Activated CD4-positive, alpha-beta memory T cell treated with anti-CD3 and anti-CD28 coated beads, Interleukin-2, amount 10 ng/mL, durations not matched to agents 7 days and 5 days (primary cell): ENCODE data around the gene IRX1. TPM values are rescaled to one million over a fixed set of nuclear protein-coding genes. Genes with fewer than 3 reads are reported as not detected.

Experiments
- CTCF ChIA-PET: fragments of 350-600 bp; sonication (Branson Sonifier 250); formaldehyde crosslinking; loops from one replicate; lab custom pipeline; 2021; ENCODE audit warnings: antibody characterized with exemption, inconsistent platforms; lab: Charles Lee
- POLR2A ChIA-PET: fragments of 350-600 bp; sonication (Branson Sonifier 250); formaldehyde crosslinking; loops from one replicate; lab custom pipeline; 2021; ENCODE audit warnings: antibody characterized with exemption; lab: Charles Lee
- DNase-seq: peaks from one replicate; pipeline ENCODE4 v3.0.0-alpha.2; 2020
- H3K27ac Mint-ChIP-seq: one replicate; pipeline ENCODE4 v1.8.0; 2021; ENCODE audit warnings: mild to moderate bottlenecking, mixed read lengths
- H3K27me3 Mint-ChIP-seq: one replicate; pipeline ENCODE4 v1.8.0; 2021; ENCODE audit warnings: mixed read lengths
- H3K36me3 Mint-ChIP-seq: one replicate; pipeline ENCODE4 v1.8.0; 2021; ENCODE audit warnings: low read depth, mixed read lengths
- H3K4me1 Mint-ChIP-seq: one replicate; pipeline ENCODE4 v1.8.0; 2021; ENCODE audit warnings: mixed read lengths
- H3K4me3 Mint-ChIP-seq: one replicate; pipeline ENCODE4 v1.8.0; 2021; ENCODE audit warnings: mild to moderate bottlenecking, mixed read lengths
- H3K9me3 Mint-ChIP-seq: one replicate; pipeline ENCODE4 v1.8.0; 2021; ENCODE audit warnings: mixed read lengths
- total RNA-seq, 2 experiments: library from RNA; stranded (reverse); gene quantifications; one replicate each; pipeline ENCODE4 v1.2.3, GENCODE V29; 2021

Gene IRX1
- total RNA-seq, 2 experiments from 2014 or later = not detected

GRCh38 chr5:3606121-3606831, 10.6 kb downstream of the IRX1 start:
- no peaks in the 10 kb centered on the region for H3K9me3 Mint-ChIP-seq
- H3K27me3 Mint-ChIP-seq = peaks cover 31% of the 10 kb centered on the region

GRCh38 chr5:3607541-3608181, 12.0 kb downstream of the IRX1 start:
- no peaks in the 10 kb centered on the region for H3K9me3 Mint-ChIP-seq
- H3K4me3 Mint-ChIP-seq = no peak overlapping the region
- DNase-seq = no peak
- no peak overlapping the region for H3K27ac Mint-ChIP-seq
- POLR2A ChIA-PET = no interaction called here
- CTCF ChIA-PET = no interaction called here
- H3K27me3 Mint-ChIP-seq = peaks cover 21% of the 10 kb centered on the region
- H3K36me3 Mint-ChIP-seq = no peaks in the 10 kb centered on the region
- H3K4me1 Mint-ChIP-seq = no peaks in the 10 kb centered on the region

More at GRCh38 chr5:3606121-3606831, 10.6 kb downstream of the IRX1 start:
- Mint-ChIP-seq H3K36me3 (peaks cover 6% of the 10 kb centered on the region), H3K27ac (no peak overlapping the region), H3K4me1 (no peaks in the 10 kb centered on the region), H3K4me3 (no peak overlapping the region)
- no peak for DNase-seq
- ChIA-PET POLR2A (no interaction called here), CTCF (no interaction called here)

GRCh38 chr5:3609120-3609681, 13.6 kb downstream of the IRX1 start:
- H3K36me3 Mint-ChIP-seq = no peaks in the 10 kb centered on the region
- H3K9me3 Mint-ChIP-seq = no peaks in the 10 kb centered on the region
- CTCF ChIA-PET = no interaction called here
- H3K4me1 Mint-ChIP-seq = no peaks in the 10 kb centered on the region
- no peak overlapping the region for H3K4me3 Mint-ChIP-seq
- POLR2A ChIA-PET = no interaction called here
- peaks cover 11% of the 10 kb centered on the region for H3K27me3 Mint-ChIP-seq
- H3K27ac Mint-ChIP-seq = no peak overlapping the region
- DNase-seq = no peak

- Mint-ChIP-seq H3K9me3 (peaks cover 5% of the 10 kb centered on the region), H3K27me3 (peaks cover 2% of the 10 kb centered on the region), H3K4me3 (no peak overlapping the region), H3K27ac (no peak overlapping the region), H3K4me1 (no peaks in the 10 kb centered on the region), H3K36me3 (no peaks in the 10 kb centered on the region)
- ChIA-PET CTCF (no interaction called here), POLR2A (no interaction called here)
- DNase-seq = no peak
Measured at GRCh38 chr5:3612591-3613042, 17.0 kb downstream of the IRX1 start.

GRCh38 chr5:3613726-3614125, 18.1 kb downstream of the IRX1 start:
- Mint-ChIP-seq H3K36me3 (no peaks in the 10 kb centered on the region), H3K4me1 (no peaks in the 10 kb centered on the region), H3K9me3 (peaks cover 5% of the 10 kb centered on the region), H3K4me3 (no peak overlapping the region), H3K27me3 (no peaks in the 10 kb centered on the region), H3K27ac (no peak overlapping the region)
- CTCF ChIA-PET = no interaction called here
- no peak for DNase-seq
- POLR2A ChIA-PET = no interaction called here

GRCh38 chr5:3615217-3615616, 19.6 kb downstream of the IRX1 start:
- CTCF ChIA-PET = no interaction called here

GRCh38 chr5:3615829-3616228, 20.2 kb downstream of the IRX1 start:
- no peak for DNase-seq
- Mint-ChIP-seq H3K4me3 (no peak overlapping the region), H3K4me1 (no peaks in the 10 kb centered on the region), H3K9me3 (peaks cover 8% of the 10 kb centered on the region), H3K27ac (no peak overlapping the region), H3K36me3 (no peaks in the 10 kb centered on the region), H3K27me3 (no peaks in the 10 kb centered on the region)
- CTCF ChIA-PET = no interaction called here
- POLR2A ChIA-PET = no interaction called here

More at GRCh38 chr5:3615217-3615616, 19.6 kb downstream of the IRX1 start:
- no peak for DNase-seq
- no peaks in the 10 kb centered on the region for H3K36me3 Mint-ChIP-seq
- H3K27ac Mint-ChIP-seq = no peak overlapping the region
- H3K4me3 Mint-ChIP-seq = no peak overlapping the region
- peaks cover 8% of the 10 kb centered on the region for H3K9me3 Mint-ChIP-seq
- POLR2A ChIA-PET = no interaction called here
- H3K27me3 Mint-ChIP-seq = no peaks in the 10 kb centered on the region
- no peaks in the 10 kb centered on the region for H3K4me1 Mint-ChIP-seq

- Mint-ChIP-seq H3K27me3 (no peaks in the 10 kb centered on the region), H3K4me1 (no peaks in the 10 kb centered on the region), H3K36me3 (no peaks in the 10 kb centered on the region), H3K27ac (no peak overlapping the region), H3K9me3 (peaks cover 8% of the 10 kb centered on the region), H3K4me3 (no peak overlapping the region)
- ChIA-PET CTCF (no interaction called here), POLR2A (no interaction called here)
- DNase-seq = no peak
Measured at GRCh38 chr5:3619579-3619978, 23.9 kb downstream of the IRX1 start.

GRCh38 chr5:3622961-3623360, 27.3 kb downstream of the IRX1 start:
- POLR2A ChIA-PET = no interaction called here
- no peak for DNase-seq
- no peaks in the 10 kb centered on the region for H3K27me3 Mint-ChIP-seq
- H3K4me1 Mint-ChIP-seq = no peaks in the 10 kb centered on the region
- no peak overlapping the region for H3K4me3 Mint-ChIP-seq
- H3K27ac Mint-ChIP-seq = no peak overlapping the region
- no peaks in the 10 kb centered on the region for H3K36me3 Mint-ChIP-seq
- CTCF ChIA-PET = no interaction called here
- H3K9me3 Mint-ChIP-seq = peaks cover 12% of the 10 kb centered on the region

- Mint-ChIP-seq H3K27ac (no peak overlapping the region), H3K9me3 (peaks cover 19% of the 10 kb centered on the region), H3K4me3 (no peak overlapping the region), H3K27me3 (no peaks in the 10 kb centered on the region), H3K4me1 (no peaks in the 10 kb centered on the region), H3K36me3 (no peaks in the 10 kb centered on the region)
- no peak for DNase-seq
- ChIA-PET POLR2A (no interaction called here), CTCF (no interaction called here)
Measured at GRCh38 chr5:3625626-3626025, 30.0 kb downstream of the IRX1 start.

GRCh38 chr5:3634061-3634460, 38.4 kb downstream of the IRX1 start:
- H3K27me3 Mint-ChIP-seq = no peaks in the 10 kb centered on the region
- CTCF ChIA-PET = no interaction called here
- POLR2A ChIA-PET = no interaction called here
- no peak overlapping the region for H3K4me3 Mint-ChIP-seq
- H3K36me3 Mint-ChIP-seq = no peaks in the 10 kb centered on the region
- H3K27ac Mint-ChIP-seq = no peak overlapping the region
- DNase-seq = no peak
- no peaks in the 10 kb centered on the region for H3K4me1 Mint-ChIP-seq
- peaks cover 9% of the 10 kb centered on the region for H3K9me3 Mint-ChIP-seq

- H3K27ac Mint-ChIP-seq = no peak overlapping the region
- no peaks in the 10 kb centered on the region for H3K36me3 Mint-ChIP-seq
- H3K9me3 Mint-ChIP-seq = peaks cover 17% of the 10 kb centered on the region
- no peak for DNase-seq
- H3K27me3 Mint-ChIP-seq = no peaks in the 10 kb centered on the region
- ChIA-PET POLR2A (no interaction called here), CTCF (no interaction called here)
- H3K4me1 Mint-ChIP-seq = no peaks in the 10 kb centered on the region
- H3K4me3 Mint-ChIP-seq = no peak overlapping the region
Measured at GRCh38 chr5:3639175-3639574, 43.5 kb downstream of the IRX1 start.

GRCh38 chr5:3642231-3642630, 46.6 kb downstream of the IRX1 start:
- no peak for DNase-seq
- Mint-ChIP-seq H3K4me1 (no peaks in the 10 kb centered on the region), H3K9me3 (peaks cover 13% of the 10 kb centered on the region), H3K27me3 (no peaks in the 10 kb centered on the region), H3K36me3 (no peaks in the 10 kb centered on the region), H3K27ac (no peak overlapping the region), H3K4me3 (no peak overlapping the region)
- ChIA-PET POLR2A (no interaction called here), CTCF (no interaction called here)
